NK-92 (cell line): ENCODE data around the gene SZT2.

Source experiments
- DNase-seq: peaks from one replicate; lab custom pipeline; 2025; ENCODE audit not compliant: unreplicated experiment; lab: John Stamatoyannopoulos, UW

Gene SZT2

GRCh38 chr1:43439781-43440180 lies 50.1 kb downstream of the SZT2 start:
- no peak for DNase-seq

- DNase-seq = no peak
Measured at GRCh38 chr1:43440358-43440757, 50.7 kb downstream of the SZT2 start.

- no peak for DNase-seq
Measured at GRCh38 chr1:43441166-43441893, 51.6 kb downstream of the SZT2 start.

- DNase-seq = no peak
Measured at GRCh38 chr1:43441894-43442637, 52.4 kb downstream of the SZT2 start.

- DNase-seq = no peak
Measured at GRCh38 chr1:43442756-43443155, 53.1 kb downstream of the SZT2 start.

DNA sequence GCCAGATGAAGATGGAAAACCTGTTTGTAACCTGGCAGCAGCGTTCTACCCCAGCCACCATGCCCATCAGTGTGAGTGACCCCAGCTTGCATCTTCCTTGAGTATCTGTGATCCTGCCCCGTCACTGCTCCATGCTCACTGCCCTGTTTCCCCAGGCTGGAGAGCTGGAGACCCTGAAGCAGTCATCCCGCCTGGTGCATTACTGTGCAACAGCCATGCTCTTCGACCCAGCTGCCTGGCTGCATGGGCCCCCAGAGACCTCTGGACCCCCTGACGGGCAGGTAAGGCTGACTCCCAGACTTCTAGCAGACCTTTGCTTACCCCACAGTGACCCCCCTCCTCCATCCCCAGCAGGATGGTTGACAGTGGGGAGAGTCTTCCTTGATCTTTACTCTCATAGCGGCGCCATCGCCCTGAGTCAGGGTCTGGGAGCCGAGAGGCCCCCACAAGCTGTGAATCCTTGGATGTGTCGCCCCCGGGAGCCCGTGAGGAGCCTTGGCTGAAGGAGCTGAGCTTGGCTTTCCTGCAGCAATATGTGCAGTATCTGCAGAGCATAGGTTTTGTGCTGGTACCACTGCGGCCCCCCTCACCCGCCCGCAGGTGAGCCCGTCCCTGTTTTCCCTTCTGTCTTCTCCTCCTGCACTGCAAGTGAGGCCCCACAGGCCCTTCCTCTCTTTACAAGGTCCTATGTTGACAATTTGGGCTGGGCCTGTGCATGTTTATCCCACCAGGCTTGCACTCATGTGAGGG lies 53.7 kb downstream of the SZT2 start:
- no peak for DNase-seq

GRCh38 chr1:43444151-43444828 lies 54.6 kb downstream of the SZT2 start:
- no peak for DNase-seq

DNA sequence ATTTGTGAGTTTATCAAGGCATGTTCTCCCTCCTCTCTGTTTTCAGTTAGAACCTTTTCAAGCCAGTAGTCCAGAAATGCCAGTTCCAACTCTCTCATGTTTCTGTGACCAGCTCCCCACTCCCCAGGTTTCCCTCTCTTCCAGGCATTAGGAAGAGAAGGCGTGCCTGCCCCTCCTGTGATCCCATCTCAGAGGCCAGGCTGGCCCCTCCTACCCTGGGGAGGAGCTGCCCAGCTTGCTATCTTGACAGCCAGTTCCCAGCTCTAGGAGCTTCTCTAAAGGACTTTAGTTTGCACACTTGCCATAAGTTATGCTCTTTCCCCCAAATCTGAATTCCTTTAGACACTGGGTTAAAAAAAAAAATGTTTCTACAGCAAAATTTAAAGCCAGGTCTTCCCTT lies 55.1 kb downstream of the SZT2 start:
- DNase-seq = no peak

DNA sequence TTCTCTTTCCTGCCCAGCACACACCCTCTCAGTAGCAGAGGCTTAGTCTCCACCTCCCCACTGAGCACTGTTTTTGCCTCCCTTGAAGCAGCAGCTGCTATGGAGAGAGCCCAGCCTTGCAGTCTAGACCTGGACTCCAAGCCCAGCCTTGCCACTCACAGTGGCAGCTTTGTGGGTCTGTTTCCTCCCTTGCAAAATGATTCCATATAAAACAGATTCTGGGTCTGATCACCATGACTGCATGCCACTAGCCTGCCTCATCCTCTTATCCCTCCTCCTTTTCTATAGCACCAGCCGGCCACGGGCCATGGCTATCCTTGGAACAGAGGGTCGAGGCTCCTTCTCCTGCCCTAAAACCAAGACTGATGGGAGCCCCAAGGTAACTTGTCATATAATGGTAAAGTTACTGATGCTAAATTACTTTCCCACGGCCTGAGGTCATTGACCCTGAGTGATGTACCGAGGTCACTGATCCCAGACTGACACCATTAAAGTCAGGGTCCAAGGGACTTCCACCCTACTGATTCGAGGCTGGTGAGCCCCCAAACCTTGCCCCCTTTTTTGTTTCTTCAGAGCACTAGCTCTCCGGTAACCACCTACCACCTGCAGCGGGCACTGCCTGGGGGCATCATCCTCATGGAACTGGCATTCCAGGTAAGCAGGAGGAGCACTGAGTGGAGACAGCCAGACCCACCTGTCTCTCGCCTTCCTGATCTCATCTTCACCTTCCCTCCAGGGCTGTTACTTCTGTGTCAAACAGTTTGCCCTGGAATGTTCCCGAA lies 56.1 kb downstream of the SZT2 start:
- DNase-seq = no peak

GRCh38 chr1:43446388-43446740 lies 56.7 kb downstream of the SZT2 start:
- DNase-seq = no peak

DNA sequence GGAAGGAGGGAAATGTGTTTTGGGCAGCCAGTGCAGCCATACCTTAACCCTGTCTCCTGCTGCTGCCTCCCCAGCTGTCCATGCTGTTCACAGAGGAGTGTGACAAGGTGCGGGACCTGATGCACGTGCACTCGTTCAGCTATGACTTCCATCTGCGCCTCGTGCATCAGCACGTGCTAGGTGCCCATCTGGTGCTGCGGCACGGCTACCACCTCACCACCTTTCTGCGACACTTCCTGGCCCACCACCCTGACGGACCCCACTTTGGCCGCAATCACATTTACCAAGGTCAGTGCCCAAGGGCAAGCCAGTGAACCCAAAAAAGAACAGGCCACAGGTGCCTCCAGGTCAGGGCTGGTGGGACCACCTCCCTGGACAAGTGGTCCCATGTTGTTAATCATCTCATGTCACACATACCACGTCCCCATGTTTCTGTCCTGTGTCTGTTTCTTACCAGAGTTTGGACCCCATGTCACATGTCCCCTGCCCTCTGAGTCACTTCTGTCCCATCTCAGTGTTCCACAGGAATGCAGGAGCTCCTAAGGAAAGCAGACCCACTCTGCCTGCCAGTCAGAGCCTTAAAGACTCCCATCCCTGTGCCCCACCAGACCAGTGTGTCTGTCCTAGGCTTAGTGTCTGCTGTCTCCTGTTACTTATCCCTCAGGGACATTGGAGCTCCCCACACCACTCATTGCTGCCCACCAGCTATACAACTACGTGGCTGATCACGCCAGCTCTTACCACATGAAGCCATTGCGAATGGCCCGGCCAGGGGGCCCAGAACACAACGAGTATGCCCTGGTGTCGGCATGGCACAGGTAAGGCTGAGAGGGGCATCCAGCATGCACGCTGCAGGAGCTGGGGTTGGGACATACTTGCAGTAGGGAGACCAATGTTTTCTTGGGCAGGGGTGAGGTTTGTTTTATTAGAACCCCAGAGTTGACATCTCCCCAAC lies 57.5 kb downstream of the SZT2 start:
- no peak for DNase-seq

DNA sequence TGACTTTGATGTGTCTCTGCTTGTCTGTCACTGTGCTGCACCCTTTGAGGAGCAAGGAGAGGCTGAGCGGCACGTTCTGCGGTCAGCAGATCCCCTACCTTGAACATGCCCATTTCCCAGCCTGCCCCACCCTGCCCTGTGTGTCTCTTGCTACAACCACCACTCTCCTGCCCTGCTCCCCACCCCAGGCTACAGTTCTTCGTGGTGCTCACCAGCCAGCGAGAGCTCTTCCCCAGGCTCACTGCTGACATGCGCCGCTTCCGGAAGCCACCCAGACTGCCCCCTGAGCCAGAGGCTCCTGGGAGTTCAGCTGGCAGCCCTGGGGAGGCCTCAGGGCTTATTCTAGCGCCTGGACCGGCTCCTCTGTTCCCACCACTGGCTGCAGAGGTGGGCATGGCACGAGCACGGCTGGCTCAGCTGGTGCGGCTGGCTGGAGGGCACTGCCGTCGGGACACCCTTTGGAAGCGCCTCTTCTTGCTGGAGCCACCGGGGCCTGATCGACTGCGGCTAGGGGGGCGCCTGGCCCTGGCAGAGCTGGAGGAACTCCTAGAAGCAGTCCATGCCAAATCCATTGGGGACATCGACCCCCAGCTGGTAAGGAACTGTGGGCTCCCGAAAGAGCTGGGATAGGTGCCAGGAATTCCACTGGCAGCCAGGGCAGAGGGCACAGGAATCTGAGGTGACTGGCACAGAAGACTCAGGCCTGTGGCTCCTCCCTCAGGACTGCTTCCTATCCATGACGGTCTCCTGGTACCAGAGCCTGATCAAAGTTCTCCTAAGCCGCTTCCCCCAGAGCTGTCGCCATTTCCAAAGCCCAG lies 58.4 kb downstream of the SZT2 start:
- no peak for DNase-seq

- DNase-seq = no peak
Measured at GRCh38 chr1:43448955-43449707, 59.4 kb downstream of the SZT2 start.

DNA sequence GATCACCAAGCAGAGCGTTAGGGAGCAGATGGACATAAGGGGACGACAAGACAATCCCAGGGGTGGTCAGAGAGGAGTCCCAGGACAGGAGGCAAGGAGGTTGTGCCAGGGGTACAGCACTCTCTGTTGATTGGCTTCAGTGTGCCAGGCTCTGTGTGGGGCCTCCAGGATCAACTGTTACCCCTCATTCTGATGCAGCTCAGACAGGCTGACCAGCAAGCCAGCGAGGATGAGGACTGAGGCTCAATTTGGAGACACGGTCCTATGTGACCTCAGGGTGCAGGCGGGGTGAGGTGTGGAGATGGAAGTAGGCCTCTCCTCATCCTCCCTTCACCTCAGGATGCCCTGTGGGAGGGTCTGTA lies 60.0 kb downstream of the SZT2 start:
- DNase-seq = no peak

GRCh38 chr1:43450251-43450941 lies 60.7 kb downstream of the SZT2 start:
- DNase-seq = no peak

DNA sequence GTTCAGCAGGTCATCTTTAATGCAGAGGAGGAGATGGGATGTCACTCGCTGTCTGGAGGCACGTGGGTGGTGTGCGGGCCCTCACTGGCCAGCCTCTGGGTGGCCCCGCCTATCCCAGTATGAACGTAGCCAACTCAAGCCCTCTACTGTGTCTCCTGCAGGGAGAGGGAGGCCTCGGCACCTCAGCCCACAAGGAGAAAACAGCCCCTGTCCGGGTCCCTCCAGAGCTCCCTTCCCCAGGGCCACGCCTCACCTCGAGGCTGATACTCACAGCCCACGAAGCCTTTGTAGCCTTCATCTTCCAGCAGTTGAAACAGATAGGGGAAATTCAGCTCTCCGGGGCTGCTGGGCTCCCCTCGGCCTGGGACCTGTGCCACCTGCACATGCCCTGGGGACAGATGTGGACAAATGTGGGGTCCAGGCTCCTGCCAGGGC lies 61.5 kb downstream of the SZT2 start:
- no peak for DNase-seq

- no peak for DNase-seq
Measured at GRCh38 chr1:43451701-43452532, 62.2 kb downstream of the SZT2 start.
